HEK293T (cell line): ENCODE results near the gene CSNK1D.

Source experiments
- ARNT ChIP-seq: fragments of 450-650 bp; IDR thresholded peaks from 2 replicates; pipeline ENCODE4 v1.6.1; 2017; ENCODE audit warnings: mild to moderate bottlenecking
- BHLHE40 ChIP-seq: fragments of 450-650 bp; IDR thresholded peaks from 2 replicates; pipeline ENCODE4 v1.6.1; 2016; ENCODE audit warnings: mild to moderate bottlenecking, moderate library complexity, borderline replicate concordance
- CTBP1 ChIP-seq: fragments of 450-650 bp; IDR thresholded peaks from 2 replicates; pipeline ENCODE4 v1.6.1; 2016; ENCODE audit warnings: borderline replicate concordance
- FOXA1 ChIP-seq: fragments of 450-650 bp; IDR thresholded peaks from 2 replicates; pipeline ENCODE4 v1.6.1; 2016; ENCODE audit warnings: mild to moderate bottlenecking
- FOXK2 ChIP-seq: fragments of 450-650 bp; IDR thresholded peaks from 2 replicates; pipeline ENCODE4 v1.6.1; 2016; ENCODE audit warnings: mild to moderate bottlenecking
- FOXM1 ChIP-seq: fragments of 450-650 bp; IDR thresholded peaks from 2 replicates; pipeline ENCODE4 v1.6.1; 2017; ENCODE audit warnings: mild to moderate bottlenecking, borderline replicate concordance
- LEF1 ChIP-seq: fragments of 450-650 bp; IDR thresholded peaks from 2 replicates; pipeline ENCODE4 v1.6.1; 2017; ENCODE audit warnings: mild to moderate bottlenecking, borderline replicate concordance
- NFRKB ChIP-seq: fragments of 450-650 bp; IDR thresholded peaks from 2 replicates; pipeline ENCODE4 v1.6.1; 2016; ENCODE audit warnings: mild to moderate bottlenecking, moderate library complexity
- SP1 ChIP-seq: fragments of 450-650 bp; IDR thresholded peaks from 2 replicates; pipeline ENCODE4 v1.6.1; 2017
- TARDBP ChIP-seq: fragments of 450-650 bp; IDR thresholded peaks from 2 replicates; pipeline ENCODE4 v1.6.1; 2016
- TF ChIP-seq, protein P1 (sequence below): fragments of 450-650 bp; IDR thresholded peaks from 2 replicates; pipeline ENCODE4 v1.6.1; 2016

DNA sequence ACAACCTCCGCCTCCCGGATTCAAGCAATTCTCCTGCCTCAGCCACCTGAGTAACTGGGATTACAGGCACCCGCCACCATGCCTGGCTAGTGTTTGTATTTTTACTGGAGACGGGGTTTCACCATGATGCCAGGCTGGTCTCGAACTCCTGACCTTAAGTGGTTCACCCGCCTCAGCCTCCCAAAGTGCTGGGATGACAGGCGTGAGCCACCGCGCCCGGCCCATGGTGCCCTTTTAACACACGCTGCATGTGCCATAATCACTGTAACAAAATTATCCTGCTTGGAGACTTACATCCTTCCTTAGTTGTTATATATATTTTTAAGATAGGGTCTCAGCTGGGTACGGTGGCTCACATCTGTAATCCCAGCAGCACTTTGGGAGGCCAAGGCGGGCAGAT is 38.5 kb upstream of the CSNK1D start:
- TF ChIP-seq FOXK2: no peak
- no peak for TF ChIP-seq NFRKB
- no peak for TF ChIP-seq CTBP1
- TF ChIP-seq BHLHE40: no peak
- TF ChIP-seq LEF1: no peak
- TF ChIP-seq ARNT: no peak
- TF ChIP-seq FOXA1: no peak
- no peak for TF ChIP-seq FOXM1
- TF ChIP-seq SP1: no peak
- TF ChIP-seq, protein P1, sequence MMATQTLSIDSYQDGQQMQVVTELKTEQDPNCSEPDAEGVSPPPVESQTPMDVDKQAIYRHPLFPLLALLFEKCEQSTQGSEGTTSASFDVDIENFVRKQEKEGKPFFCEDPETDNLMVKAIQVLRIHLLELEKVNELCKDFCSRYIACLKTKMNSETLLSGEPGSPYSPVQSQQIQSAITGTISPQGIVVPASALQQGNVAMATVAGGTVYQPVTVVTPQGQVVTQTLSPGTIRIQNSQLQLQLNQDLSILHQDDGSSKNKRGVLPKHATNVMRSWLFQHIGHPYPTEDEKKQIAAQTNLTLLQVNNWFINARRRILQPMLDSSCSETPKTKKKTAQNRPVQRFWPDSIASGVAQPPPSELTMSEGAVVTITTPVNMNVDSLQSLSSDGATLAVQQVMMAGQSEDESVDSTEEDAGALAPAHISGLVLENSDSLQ: no peak
- TF ChIP-seq TARDBP: no peak
